HG03558 (cell line): ENCODE results near the gene ZNF444.
"Not testable (repeated sequence)": the region's sequence is repeated elsewhere in the genome, so short reads cannot be mapped to it uniquely, and the experiment has no call there.

Experiments
- ATAC-seq: cut with Tn5 transposase; IDR thresholded peaks from one replicate; pipeline ENCODE4 v1.9.1; 2021; ENCODE audit warnings: moderate number of reproducible peaks; ENCODE audit not compliant: unreplicated experiment; ENCODE audit errors: extremely low read depth

Gene ZNF444

GRCh38 chr19:56140583-56141416 is at the start of gene ZNF444:
Gene ZNF444, plus strand, starts transcription at chr19:56141287. Its CDS starts 5,625 bp downstream, at chr19:56146912.
- peak; percentile 81 for ATAC-seq

DNA sequence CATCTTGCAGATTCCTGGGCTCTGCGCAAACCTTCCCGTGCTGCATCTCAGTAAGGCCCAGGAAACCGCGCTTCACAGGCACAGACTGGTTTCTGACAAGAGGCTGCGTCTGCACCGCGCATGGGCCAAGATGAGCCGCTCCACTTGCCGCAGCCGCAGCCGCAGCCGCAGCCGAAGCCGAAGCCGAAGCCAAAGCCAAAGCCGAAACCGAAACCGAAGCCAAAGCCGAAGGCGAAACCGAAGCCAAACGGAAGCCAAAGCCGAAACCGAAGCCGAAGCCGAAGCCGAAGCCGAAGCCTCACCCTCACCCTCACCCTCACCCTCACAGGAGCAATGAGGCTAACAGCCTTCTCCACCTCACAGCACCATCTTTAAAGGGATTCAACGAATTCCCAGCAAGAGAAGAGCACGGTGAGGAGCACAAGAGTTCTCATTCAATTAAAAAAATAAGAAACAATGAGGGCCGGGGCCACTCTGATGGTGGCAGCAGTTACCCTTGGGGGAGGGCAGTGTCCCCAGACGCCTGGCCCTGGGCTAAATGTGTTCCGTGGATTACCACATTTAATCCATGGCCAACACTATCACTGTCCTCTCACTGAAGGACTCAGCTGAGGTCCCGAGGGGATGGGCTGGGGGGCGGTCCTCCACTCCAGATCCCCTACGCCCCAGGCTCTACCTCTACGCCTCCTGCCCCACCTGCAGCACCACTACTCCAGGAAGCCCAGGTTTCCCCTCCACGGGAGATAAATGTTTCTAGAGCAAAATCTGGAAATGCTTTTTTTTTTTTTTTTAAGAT is 49.1 kb upstream of the ZNF444 start:
- no peak for ATAC-seq

- ATAC-seq, result no peak
Measured at GRCh38 chr19:56092685-56093631, 48.1 kb upstream of the ZNF444 start.

GRCh38 chr19:56094449-56094848 is 46.6 kb upstream of the ZNF444 start:
- no peak for ATAC-seq

- no peak for ATAC-seq
Measured at GRCh38 chr19:56096665-56097064, 44.4 kb upstream of the ZNF444 start.

DNA sequence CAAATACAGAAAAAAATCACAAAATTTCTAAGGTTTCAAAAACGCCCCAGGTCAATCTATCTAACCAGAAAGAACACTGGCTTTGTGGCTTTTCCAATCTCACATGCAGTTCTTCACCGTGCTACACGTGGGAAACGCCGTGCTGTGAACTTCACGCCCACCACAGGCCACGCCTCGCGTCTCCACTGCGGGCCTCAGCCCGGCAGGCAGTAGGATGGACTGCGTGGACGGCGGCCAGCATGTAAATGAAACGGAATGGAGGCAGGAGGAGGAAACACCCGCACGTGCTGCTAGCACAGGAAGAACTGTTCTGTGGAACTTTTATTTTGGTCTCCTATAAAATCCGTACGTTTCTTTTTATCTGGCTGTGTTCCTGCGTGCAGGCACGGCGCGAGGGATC is 43.8 kb upstream of the ZNF444 start:
- ATAC-seq, result no peak

GRCh38 chr19:56097776-56098175 is 43.3 kb upstream of the ZNF444 start:
- no peak for ATAC-seq

- not testable (repeated sequence) for ATAC-seq
Measured at GRCh38 chr19:56098237-56098636, 42.9 kb upstream of the ZNF444 start.

- no peak for ATAC-seq
Measured at GRCh38 chr19:56098731-56099568, 42.1 kb upstream of the ZNF444 start.

GRCh38 chr19:56099638-56100539 is 41.2 kb upstream of the ZNF444 start:
- ATAC-seq, result no peak

DNA sequence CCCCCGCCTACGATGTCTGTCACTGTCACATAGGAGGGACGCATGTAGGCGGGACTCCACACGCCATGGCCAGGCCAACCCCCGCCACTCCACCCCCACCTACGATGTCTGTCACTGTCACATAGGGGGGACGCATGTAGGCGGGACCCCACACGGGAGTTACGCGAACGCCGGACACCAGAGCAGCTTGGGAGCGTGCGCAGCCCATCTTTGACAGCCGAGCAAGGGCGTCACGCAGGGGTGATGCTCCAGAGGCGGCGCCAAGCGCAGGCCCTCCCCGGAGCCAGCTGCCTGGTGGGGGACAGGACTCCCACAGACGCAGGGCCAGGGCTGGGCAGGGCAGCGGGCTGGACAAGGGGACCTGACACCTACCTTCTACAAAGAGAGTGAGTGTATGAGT is 40.0 kb upstream of the ZNF444 start:
- ATAC-seq, result no peak

DNA sequence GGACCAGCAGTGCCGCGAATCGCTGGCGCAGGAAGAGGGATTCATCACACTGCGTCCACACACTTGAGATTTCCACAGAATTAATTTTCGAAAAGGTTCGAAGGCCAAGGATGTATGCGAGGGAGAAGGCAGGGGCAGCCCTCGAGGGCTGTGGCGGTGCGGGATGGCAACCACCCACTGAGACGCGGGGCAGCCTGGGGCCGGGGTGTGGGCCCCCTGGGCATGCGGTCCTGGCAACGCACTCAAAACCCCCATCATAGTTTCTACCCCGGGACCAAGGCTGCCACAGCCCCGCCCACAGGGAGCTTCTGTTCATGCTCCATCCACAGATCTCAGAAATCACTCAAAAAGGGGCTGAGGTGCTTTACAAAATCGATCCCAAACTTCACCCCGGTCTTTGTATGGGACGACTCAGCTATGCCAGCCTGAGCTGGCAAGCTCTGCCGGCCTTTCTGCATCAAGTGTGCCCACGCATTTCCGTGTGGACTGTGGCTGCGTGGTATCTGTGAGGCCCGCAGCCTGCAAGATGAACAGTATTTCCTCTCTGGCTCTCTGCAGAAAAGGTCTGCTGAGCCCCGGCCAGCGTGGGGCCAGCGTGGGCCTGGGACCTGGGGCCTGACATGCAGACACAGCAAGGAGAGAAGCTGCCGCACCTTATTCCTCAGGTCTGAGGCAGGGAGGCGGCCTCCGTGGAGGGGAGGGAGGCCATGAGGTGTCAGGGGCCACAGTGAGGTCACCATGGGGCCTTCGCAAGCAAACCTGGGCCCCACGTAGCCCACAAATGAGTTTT is 39.1 kb upstream of the ZNF444 start:
- no peak for ATAC-seq

- no peak for ATAC-seq
Measured at GRCh38 chr19:56103027-56103614, 38.0 kb upstream of the ZNF444 start.

DNA sequence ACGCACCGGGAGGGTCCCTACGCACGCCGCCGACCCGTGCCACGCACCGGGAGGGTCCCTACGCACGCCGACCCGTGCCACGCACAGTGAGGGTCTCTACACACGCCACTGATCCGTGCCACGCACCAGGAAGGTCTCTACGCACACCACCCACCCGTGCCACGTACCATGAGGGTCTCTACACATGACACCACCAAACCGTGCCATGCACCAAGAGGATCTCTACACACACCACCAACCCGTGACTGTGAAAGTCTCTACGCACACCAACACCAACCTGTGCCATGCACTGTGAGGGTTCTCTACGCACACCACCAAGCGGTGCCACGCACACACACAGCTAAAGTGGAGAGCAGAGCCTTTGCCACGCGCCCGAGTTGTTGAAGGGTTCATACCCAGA is 36.7 kb upstream of the ZNF444 start:
- no peak for ATAC-seq

DNA sequence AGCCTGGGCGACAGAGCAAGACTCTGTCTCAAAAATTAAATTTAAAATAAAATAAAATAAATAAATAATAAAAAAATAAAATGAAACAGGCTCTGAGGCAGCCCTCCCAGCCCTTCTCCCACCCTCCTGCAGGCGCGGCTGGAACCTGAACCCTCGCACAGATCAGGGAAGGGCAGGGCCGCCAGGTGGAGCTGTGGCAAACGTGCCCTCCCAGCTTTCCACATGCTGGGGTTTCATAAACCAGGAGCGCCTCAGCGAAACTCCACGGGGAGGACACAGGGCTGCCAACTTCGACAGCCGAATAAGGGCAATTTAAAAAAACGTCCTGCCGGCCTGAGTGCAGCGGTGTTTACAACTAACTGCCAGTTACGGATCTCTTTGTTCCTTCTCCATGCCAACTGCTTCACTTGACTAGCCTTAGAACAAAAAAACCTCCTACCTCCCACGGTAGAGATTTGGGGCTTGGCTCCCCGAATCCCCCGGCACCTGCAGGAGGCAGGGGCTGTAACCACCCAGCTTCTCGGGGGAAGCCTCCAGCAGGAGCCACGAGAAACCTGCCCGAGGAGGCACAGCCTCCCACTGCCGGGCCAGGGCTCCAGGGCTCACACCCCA is 35.9 kb upstream of the ZNF444 start:
- ATAC-seq, result no peak

- not testable (repeated sequence) for ATAC-seq
Measured at GRCh38 chr19:56105831-56106396, 35.2 kb upstream of the ZNF444 start.
